GM12878 (cell line): ENCODE measurements around the gene ZNF423. TPM values are rescaled to one million over a fixed set of nuclear protein-coding genes. Genes with fewer than 3 reads are reported as not detected.

Experiments
- ATAC-seq: fragments of 200-7000 bp; cut with Tn5 transposase; 3 replicates; pipeline ENCODE4 v1.9.1; 2020; ENCODE audit warnings: mild to moderate bottlenecking, moderate library complexity
- BruUV-seq: library from RNA; stranded (reverse); fragments of 400-500 nt; replicated peaks from 2 replicates; lab custom pipeline; 2021; lab: Mats Ljungman, UMichigan
- CTCF ChIA-PET: fragments of 300-600 bp; sonication (Branson Sonifier 250); formaldehyde crosslinking; extraction: SDS; loops from one replicate; lab custom pipeline; 2021; ENCODE audit warnings: inconsistent platforms; lab: Yijun Ruan, JAX
- POLR2A ChIA-PET: fragments of 350-600 bp; formaldehyde crosslinking; extraction: SDS; loops from one replicate; lab custom pipeline; 2021; ENCODE audit warnings: inconsistent platforms; lab: Charles Lee
- RAD21 ChIA-PET: fragments of 300-600 bp; sonication (Branson Sonifier 250); formaldehyde crosslinking; loops from one replicate; lab custom pipeline; 2023; ENCODE audit warnings: antibody characterized with exemption; ENCODE audit not compliant: unreplicated experiment; lab: Charles Lee
- SMC1A ChIA-PET: fragments of 300-600 bp; sonication (Branson Sonifier 250); formaldehyde crosslinking; loops from one replicate; lab custom pipeline; 2023; ENCODE audit not compliant: unreplicated experiment, uncharacterized antibody; lab: Charles Lee
- DNase-seq: peaks from one replicate; pipeline ENCODE4 v3.0.0-alpha.2; 2011; ENCODE audit warnings: low read depth, low spot score
- FAIRE-seq: peaks from 3 replicates; lab custom pipeline; 2011; peaks lifted over from hg19 to GRCh38; lab: Jason Lieb, UNC
- H2AFZ ChIP-seq: 2 replicates; pipeline ENCODE4 v1.6.0; 2011; ENCODE audit warnings: low read depth, low read length, control low read depth; ENCODE audit not compliant: control insufficient read depth
- H3K27ac ChIP-seq: 2 replicates; pipeline ENCODE4 v1.5.1; 2011; ENCODE audit warnings: control low read depth; ENCODE audit not compliant: control insufficient read depth, insufficient read depth
- H3K27me3 ChIP-seq, 2 experiments: replicated peaks in 1 of 2; 2 replicates each; pipeline versions ENCODE4 v1.6.0 to v1.6.1; 2011; ENCODE audit warnings: low read length in 1 of 2; ENCODE audit not compliant: control insufficient read depth in 2 of 2, insufficient read depth in 2 of 2
- H3K36me3 ChIP-seq, 2 experiments: 2 replicates each; pipeline ENCODE4 v1.5.1; 2011; ENCODE audit warnings: low read length in 1 of 2; ENCODE audit not compliant: control insufficient read depth in 2 of 2, insufficient read depth in 2 of 2
- H3K4me1 ChIP-seq: 2 replicates; pipeline ENCODE4 v1.6.1; 2011; ENCODE audit warnings: mild to moderate bottlenecking, low read length, moderate library complexity, mixed read lengths; ENCODE audit not compliant: control insufficient read depth, insufficient read depth
- H3K4me2 ChIP-seq: 2 replicates; pipeline ENCODE4 v1.6.0; 2011; ENCODE audit warnings: control low read depth; ENCODE audit not compliant: control insufficient read depth, insufficient read depth
- H3K4me3 ChIP-seq: fragments of 200-600 bp; sonication (generic); 2 replicates; pipeline ENCODE4 v1.5.1; 2016
- H3K79me2 ChIP-seq: 2 replicates; pipeline ENCODE4 v1.6.0; 2011; ENCODE audit warnings: low read length; ENCODE audit not compliant: control insufficient read depth, insufficient read depth
- H3K9ac ChIP-seq: 2 replicates; pipeline ENCODE4 v1.8.0; 2011; ENCODE audit warnings: low read length, control low read depth, mixed read lengths; ENCODE audit not compliant: control insufficient read depth, insufficient read depth
- H3K9me3 ChIP-seq: replicated peaks from 3 replicates; pipeline ENCODE4 v1.5.1; 2011; ENCODE audit warnings: mild to moderate bottlenecking, low read length; ENCODE audit not compliant: control insufficient read depth, insufficient read depth
- H4K20me1 ChIP-seq: 2 replicates; pipeline ENCODE4 v1.6.0; 2011; ENCODE audit not compliant: control insufficient read depth, insufficient read depth
- CHD4 ChIP-seq: fragments of 200-600 bp; sonication (generic); IDR thresholded peaks from 2 replicates; pipeline ENCODE4 v1.6.1; 2016; ENCODE audit warnings: mild to moderate bottlenecking
- MTA2 ChIP-seq: fragments of 450-650 bp; IDR thresholded peaks from 2 replicates; pipeline ENCODE4 v1.6.1; 2016; ENCODE audit warnings: low read depth, mild to moderate bottlenecking, moderate library complexity
- MYB ChIP-seq: fragments of 150-350 bp; IDR thresholded peaks from 2 replicates; pipeline ENCODE4 v1.6.1; 2014; ENCODE audit warnings: mild to moderate bottlenecking, low read depth, low read length, borderline replicate concordance
- POLR2AphosphoS2 ChIP-seq: IDR thresholded peaks from 2 replicates; pipeline ENCODE4 v1.6.1; 2011; ENCODE audit warnings: low read depth, mild to moderate bottlenecking, low read length, improper control_type of control experiment, moderate library complexity
- RFX5 ChIP-seq: IDR thresholded peaks from 2 replicates; pipeline ENCODE4 v1.6.1; 2011; ENCODE audit warnings: low read depth, low read length, improper control_type of control experiment
- SMAD1 ChIP-seq: fragments of 450-650 bp; IDR thresholded peaks from 2 replicates; pipeline ENCODE4 v1.6.1; 2018; ENCODE audit warnings: mild to moderate bottlenecking, low read depth; ENCODE audit not compliant: partially characterized antibody
- TARDBP ChIP-seq: IDR thresholded peaks from 2 replicates; pipeline ENCODE4 v1.6.1; 2016; ENCODE audit warnings: borderline replicate concordance
- ZBED1 ChIP-seq: IDR thresholded peaks from 2 replicates; pipeline ENCODE4 v1.6.1; 2016; ENCODE audit warnings: borderline replicate concordance
- ZNF24 ChIP-seq: fragments of 450-650 bp; IDR thresholded peaks from 2 replicates; pipeline ENCODE4 v1.6.1; 2017; ENCODE audit warnings: antibody characterized with exemption, mild to moderate bottlenecking
- WGBS: methylation state at CpG from one replicate; pipeline ENCODE4 v1.1.6; 2016; ENCODE audit warnings: low lambda C conversion rate; ENCODE audit not compliant: insufficient replicate concordance, insufficient coverage; ENCODE audit errors: missing lambda C conversion rate; 5-methylcytosine and 5-hydroxymethylcytosine counted together
- in situ Hi-C: fragments of 300-500 bp; cut with MboI; formaldehyde crosslinking; loops from 9 replicates; pipeline ENCODE4 v1.14.3; 2018; ENCODE audit warnings: mixed read lengths
- intact Hi-C: fragments of 100-400 bp; cut with micrococcal nuclease; formaldehyde crosslinking; loops from one replicate; pipeline ENCODE4 v1.14.2; 2022; ENCODE audit not compliant: unreplicated experiment
- polyA plus RNA-seq, 11 experiments: library from polyadenylated mRNA; depleted of rRNA in 4 of 11; unstranded in 6 of 11; stranded (reverse) in 5 of 11; fragments of >200 nt; fragmentation: Nextera tagmentation in 4 of 11; fragmentation: Illumina TruSeq in 1 of 11; extraction: Ambion mirVana in 4 of 11; extraction: Trizol in 1 of 11; gene quantifications; 1 replicate in 1 of 11; 2 replicates in 10 of 11; pipeline versions ENCODE4 v1.2.1 to v1.2.3, GENCODE V29; 2011 to 2016; ENCODE audit warnings: inconsistent platforms in 2 of 11, missing spikeins in 2 of 11, low read depth in 1 of 11
- total RNA-seq, 4 experiments: library from RNA; depleted of rRNA in 3 of 4; stranded (reverse); fragments of >200 nt in 3 of 4; fragmentation: Illumina TruSeq in 1 of 4; extraction: Trizol in 1 of 4; gene quantifications; 2 replicates each; pipeline versions ENCODE4 v1.2.1 to v1.2.3, GENCODE V29; 2013 to 2021
- TF ChIP-seq, protein P1 (sequence below): IDR thresholded peaks from 2 replicates; pipeline ENCODE4 v1.6.1; 2012; ENCODE audit warnings: improper control_type of control experiment, low read depth, low read length; ENCODE audit not compliant: insufficient replicate concordance
- TF ChIP-seq, protein P2 (sequence below): IDR thresholded peaks from 2 replicates; pipeline ENCODE4 v1.6.1; 2012; ENCODE audit warnings: mild to moderate bottlenecking, low read depth, low read length
- TF ChIP-seq, protein P3 (sequence below): IDR thresholded peaks from 2 replicates; pipeline ENCODE4 v1.6.1; 2011; ENCODE audit warnings: borderline replicate concordance, low read depth, mild to moderate bottlenecking, moderate library complexity, low read length; ENCODE audit not compliant: insufficient read depth, poor library complexity, severe bottlenecking

The ZNF423 gene
- total and polyA plus RNA-seq, 10 of the 15 experiments (the other 5 are each of a cell fraction or from before 2014, with no cell fraction given) = 0.03 to 0.64 (median 0.10) TPM

DNA sequence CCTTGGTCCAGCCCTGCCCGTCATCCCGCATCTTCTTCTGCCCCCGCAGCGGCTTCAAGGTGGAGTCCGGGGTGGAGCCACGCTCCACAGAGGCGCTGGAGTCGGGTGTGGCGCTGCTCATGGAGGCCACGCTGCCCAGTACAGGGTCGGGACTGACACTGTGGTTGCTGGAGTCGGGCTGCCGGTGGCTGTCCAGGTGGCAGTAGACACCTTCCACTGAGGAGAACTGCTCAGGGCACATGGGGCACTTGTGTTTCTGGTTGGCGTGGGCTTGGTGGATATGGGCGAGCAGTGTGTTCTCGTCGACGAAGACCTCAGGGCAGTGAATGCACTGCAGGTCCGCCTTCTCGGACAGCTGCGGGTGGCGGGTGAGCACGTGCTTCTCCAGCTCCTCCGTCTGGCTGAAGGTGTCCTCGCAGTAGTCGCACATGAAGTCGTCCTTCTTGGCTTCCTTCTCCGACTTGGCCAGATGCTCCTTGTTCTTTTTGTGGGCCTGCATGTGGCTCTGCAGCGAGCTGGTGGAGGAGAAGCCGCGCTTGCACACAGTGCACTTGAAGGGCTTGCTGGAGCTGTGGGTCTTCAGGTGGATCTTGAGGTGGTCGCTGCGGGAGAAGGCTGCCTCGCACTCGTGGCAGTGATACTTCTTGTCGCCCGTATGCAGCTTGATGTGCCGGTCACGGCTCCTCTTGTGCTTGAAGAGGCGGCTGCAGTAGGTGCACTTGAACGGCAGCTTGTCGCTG is 217.8 kb downstream of the ZNF423 start (continued):
- TF ChIP-seq, protein P1, sequence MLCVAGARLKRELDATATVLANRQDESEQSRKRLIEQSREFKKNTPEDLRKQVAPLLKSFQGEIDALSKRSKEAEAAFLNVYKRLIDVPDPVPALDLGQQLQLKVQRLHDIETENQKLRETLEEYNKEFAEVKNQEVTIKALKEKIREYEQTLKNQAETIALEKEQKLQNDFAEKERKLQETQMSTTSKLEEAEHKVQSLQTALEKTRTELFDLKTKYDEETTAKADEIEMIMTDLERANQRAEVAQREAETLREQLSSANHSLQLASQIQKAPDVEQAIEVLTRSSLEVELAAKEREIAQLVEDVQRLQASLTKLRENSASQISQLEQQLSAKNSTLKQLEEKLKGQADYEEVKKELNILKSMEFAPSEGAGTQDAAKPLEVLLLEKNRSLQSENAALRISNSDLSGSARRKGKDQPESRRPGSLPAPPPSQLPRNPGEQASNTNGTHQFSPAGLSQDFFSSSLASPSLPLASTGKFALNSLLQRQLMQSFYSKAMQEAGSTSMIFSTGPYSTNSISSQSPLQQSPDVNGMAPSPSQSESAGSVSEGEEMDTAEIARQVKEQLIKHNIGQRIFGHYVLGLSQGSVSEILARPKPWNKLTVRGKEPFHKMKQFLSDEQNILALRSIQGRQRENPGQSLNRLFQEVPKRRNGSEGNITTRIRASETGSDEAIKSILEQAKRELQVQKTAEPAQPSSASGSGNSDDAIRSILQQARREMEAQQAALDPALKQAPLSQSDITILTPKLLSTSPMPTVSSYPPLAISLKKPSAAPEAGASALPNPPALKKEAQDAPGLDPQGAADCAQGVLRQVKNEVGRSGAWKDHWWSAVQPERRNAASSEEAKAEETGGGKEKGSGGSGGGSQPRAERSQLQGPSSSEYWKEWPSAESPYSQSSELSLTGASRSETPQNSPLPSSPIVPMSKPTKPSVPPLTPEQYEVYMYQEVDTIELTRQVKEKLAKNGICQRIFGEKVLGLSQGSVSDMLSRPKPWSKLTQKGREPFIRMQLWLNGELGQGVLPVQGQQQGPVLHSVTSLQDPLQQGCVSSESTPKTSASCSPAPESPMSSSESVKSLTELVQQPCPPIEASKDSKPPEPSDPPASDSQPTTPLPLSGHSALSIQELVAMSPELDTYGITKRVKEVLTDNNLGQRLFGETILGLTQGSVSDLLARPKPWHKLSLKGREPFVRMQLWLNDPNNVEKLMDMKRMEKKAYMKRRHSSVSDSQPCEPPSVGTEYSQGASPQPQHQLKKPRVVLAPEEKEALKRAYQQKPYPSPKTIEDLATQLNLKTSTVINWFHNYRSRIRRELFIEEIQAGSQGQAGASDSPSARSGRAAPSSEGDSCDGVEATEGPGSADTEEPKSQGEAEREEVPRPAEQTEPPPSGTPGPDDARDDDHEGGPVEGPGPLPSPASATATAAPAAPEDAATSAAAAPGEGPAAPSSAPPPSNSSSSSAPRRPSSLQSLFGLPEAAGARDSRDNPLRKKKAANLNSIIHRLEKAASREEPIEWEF = no peak
- TF ChIP-seq MYB (no peak), ZBED1 (no peak), MTA2 (no peak)

DNA sequence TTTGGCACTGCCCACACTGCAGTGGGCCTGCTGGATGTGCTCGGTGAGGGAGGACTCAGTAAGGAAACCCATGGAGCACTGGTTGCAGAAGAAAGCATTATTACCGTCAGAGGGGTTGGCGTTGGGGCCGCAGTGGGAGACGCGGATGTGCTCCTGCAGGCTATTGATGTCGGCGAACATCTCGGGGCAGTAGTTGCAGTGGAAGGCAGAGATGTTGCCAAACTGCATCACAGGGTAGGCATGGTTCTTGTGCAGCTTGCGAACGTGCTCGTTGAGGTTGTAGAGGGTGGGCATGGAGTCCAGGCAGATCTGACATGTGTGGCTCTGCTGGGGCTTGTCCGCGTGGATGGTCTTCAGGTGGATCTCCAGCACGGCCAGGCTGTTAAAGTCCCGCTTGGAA is 218.4 kb downstream of the ZNF423 start:
- no peak for FAIRE-seq
- WGBS = 54% methylated on average over 16 of the region's 16 CpGs
- Histone ChIP-seq H3K27ac (no peak overlapping the region), H3K27me3 (no peaks in the 10 kb centered on the region; a peak in 1 of 4 replicates), H3K9ac (no peak overlapping the region), H2AFZ (no peak overlapping the region), H3K4me1 (peaks cover 22% of the 10 kb centered on the region), H4K20me1 (no peaks in the 10 kb centered on the region), H3K4me3 (no peak overlapping the region), H3K79me2 (no peaks in the 10 kb centered on the region), H3K9me3 (no peaks in the 10 kb centered on the region), H3K36me3 (no peaks in the 10 kb centered on the region), H3K4me2 (no peak overlapping the region)
- ChIA-PET CTCF (no interaction called here), SMC1A (no interaction called here), POLR2A (no interaction called here), RAD21 (interaction anchor here (0.6 kb wide), 1 partner anchor 12 kb away, joined by 3 read pairs; no protein-coding TSS in a partner anchor)
- BruUV-seq = no TSS peak
- intact Hi-C loops = no loop called here
- no peak for ATAC-seq
- no peak for DNase-seq
- in situ Hi-C loops = no loop called here
- TF ChIP-seq RFX5 (no peak), POLR2AphosphoS2 (no peak), SMAD1 (no peak), TARDBP (no peak), CHD4 (no peak), ZNF24 (no peak)
- TF ChIP-seq, protein P2, sequence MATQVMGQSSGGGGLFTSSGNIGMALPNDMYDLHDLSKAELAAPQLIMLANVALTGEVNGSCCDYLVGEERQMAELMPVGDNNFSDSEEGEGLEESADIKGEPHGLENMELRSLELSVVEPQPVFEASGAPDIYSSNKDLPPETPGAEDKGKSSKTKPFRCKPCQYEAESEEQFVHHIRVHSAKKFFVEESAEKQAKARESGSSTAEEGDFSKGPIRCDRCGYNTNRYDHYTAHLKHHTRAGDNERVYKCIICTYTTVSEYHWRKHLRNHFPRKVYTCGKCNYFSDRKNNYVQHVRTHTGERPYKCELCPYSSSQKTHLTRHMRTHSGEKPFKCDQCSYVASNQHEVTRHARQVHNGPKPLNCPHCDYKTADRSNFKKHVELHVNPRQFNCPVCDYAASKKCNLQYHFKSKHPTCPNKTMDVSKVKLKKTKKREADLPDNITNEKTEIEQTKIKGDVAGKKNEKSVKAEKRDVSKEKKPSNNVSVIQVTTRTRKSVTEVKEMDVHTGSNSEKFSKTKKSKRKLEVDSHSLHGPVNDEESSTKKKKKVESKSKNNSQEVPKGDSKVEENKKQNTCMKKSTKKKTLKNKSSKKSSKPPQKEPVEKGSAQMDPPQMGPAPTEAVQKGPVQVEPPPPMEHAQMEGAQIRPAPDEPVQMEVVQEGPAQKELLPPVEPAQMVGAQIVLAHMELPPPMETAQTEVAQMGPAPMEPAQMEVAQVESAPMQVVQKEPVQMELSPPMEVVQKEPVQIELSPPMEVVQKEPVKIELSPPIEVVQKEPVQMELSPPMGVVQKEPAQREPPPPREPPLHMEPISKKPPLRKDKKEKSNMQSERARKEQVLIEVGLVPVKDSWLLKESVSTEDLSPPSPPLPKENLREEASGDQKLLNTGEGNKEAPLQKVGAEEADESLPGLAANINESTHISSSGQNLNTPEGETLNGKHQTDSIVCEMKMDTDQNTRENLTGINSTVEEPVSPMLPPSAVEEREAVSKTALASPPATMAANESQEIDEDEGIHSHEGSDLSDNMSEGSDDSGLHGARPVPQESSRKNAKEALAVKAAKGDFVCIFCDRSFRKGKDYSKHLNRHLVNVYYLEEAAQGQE = no peak
- TF ChIP-seq, protein P3, sequence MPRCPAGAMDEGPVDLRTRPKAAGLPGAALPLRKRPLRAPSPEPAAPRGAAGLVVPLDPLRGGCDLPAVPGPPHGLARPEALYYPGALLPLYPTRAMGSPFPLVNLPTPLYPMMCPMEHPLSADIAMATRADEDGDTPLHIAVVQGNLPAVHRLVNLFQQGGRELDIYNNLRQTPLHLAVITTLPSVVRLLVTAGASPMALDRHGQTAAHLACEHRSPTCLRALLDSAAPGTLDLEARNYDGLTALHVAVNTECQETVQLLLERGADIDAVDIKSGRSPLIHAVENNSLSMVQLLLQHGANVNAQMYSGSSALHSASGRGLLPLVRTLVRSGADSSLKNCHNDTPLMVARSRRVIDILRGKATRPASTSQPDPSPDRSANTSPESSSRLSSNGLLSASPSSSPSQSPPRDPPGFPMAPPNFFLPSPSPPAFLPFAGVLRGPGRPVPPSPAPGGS = no peak
